GM12865 (cell line): ENCODE results near the gene HTR3D.
A peak's percentile ranks its signal among the peaks of the same experiment; 100 is the strongest.

ENCODE experiments used
- DNase-seq: peaks from one replicate; pipeline ENCODE4 v3.0.0; 2010; ENCODE audit warnings: low read depth
- H3K4me3 ChIP-seq: 2 replicates; pipeline ENCODE4 v1.5.1; 2011; ENCODE audit warnings: mild to moderate bottlenecking, low read depth, low read length, control low read depth
- TF ChIP-seq, protein P1 (sequence below): IDR thresholded peaks from 2 replicates; pipeline ENCODE4 v1.5.1; 2011; ENCODE audit warnings: low read length, control low read depth, low read depth, inconsistent platforms; ENCODE audit not compliant: insufficient read depth; ENCODE audit errors: missing control alignments

HTR3D gene

DNA sequence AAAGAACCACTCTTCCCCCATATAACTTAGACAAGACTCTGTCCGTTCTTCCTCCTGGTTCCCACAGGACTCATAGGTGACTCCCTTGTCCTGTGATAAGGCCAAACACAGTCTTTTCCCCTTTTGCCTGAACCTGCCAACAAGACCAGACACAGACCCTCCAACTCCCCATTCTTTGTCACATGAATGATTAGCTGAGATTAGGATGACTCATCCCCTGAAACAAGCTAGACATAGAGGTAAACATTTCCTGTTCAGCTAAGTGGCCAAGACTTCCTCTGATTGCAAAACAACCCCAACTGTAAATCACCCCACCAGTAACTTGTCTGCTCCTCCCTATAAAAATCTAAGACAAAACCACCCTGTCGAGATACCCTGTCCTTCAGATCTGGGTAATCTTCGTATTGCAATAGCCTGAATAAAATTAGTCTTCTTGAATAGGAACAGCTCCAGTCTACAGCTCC lies 53.9 kb downstream of the HTR3D start:
- no peak overlapping the region for H3K4me3 ChIP-seq
- TF ChIP-seq, protein P1, sequence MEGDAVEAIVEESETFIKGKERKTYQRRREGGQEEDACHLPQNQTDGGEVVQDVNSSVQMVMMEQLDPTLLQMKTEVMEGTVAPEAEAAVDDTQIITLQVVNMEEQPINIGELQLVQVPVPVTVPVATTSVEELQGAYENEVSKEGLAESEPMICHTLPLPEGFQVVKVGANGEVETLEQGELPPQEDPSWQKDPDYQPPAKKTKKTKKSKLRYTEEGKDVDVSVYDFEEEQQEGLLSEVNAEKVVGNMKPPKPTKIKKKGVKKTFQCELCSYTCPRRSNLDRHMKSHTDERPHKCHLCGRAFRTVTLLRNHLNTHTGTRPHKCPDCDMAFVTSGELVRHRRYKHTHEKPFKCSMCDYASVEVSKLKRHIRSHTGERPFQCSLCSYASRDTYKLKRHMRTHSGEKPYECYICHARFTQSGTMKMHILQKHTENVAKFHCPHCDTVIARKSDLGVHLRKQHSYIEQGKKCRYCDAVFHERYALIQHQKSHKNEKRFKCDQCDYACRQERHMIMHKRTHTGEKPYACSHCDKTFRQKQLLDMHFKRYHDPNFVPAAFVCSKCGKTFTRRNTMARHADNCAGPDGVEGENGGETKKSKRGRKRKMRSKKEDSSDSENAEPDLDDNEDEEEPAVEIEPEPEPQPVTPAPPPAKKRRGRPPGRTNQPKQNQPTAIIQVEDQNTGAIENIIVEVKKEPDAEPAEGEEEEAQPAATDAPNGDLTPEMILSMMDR: no peak
- peak; percentile 22 for DNase-seq
